Nephron (organoid): ENCODE data around the gene RSPO4.

Experiments
- H3K27ac Mint-ChIP-seq, 3 experiments: 2 replicates each; pipeline ENCODE4 v1.8.0; 2020; ENCODE audit warnings: mixed read lengths in 3 of 3, mild to moderate bottlenecking in 2 of 3, moderate library complexity in 1 of 3
- H3K27me3 Mint-ChIP-seq: 2 replicates; pipeline ENCODE4 v1.8.0; 2021; ENCODE audit warnings: low read depth, mild to moderate bottlenecking, moderate library complexity, mixed read lengths
- H3K36me3 Mint-ChIP-seq: 2 replicates; pipeline ENCODE4 v1.8.0; 2020; ENCODE audit warnings: low read depth, mixed read lengths
- H3K4me1 Mint-ChIP-seq: 2 replicates; pipeline ENCODE4 v1.8.0; 2020; ENCODE audit warnings: mixed read lengths
- H3K4me3 Mint-ChIP-seq, 3 experiments: 2 replicates each; pipeline ENCODE4 v1.8.0; 2020; ENCODE audit warnings: mild to moderate bottlenecking in 3 of 3, mixed read lengths in 3 of 3, moderate library complexity in 2 of 3
- H3K9me3 Mint-ChIP-seq: 2 replicates; pipeline ENCODE4 v1.8.0; 2020; ENCODE audit warnings: mixed read lengths
- CTCF ChIP-seq, 3 experiments: fragments of 200-600 bp; sonication (generic); IDR thresholded peaks; one replicate each; pipeline ENCODE4 v1.5.0; 2021; ENCODE audit warnings: antibody characterized with exemption in 3 of 3; ENCODE audit not compliant: unreplicated experiment in 3 of 3

RSPO4 gene

GRCh38 chr20:1022871-1023270, 20.8 kb upstream of the RSPO4 start:
- Mint-ChIP-seq H3K27ac (no peak overlapping the region), H3K27me3 (peaks cover 5% of the 10 kb centered on the region), H3K4me1 (no peaks in the 10 kb centered on the region), H3K9me3 (no peaks in the 10 kb centered on the region), H3K4me3 (no peak overlapping the region), H3K36me3 (no peaks in the 10 kb centered on the region)
- TF ChIP-seq CTCF (IDR thresholded peaks at IDR 0.05; ENCODE audit: unreplicated experiment in 3 of 3): no peak

GRCh38 chr20:1020614-1021013, 18.5 kb upstream of the RSPO4 start:
- Mint-ChIP-seq H3K27ac (no peak overlapping the region), H3K36me3 (no peaks in the 10 kb centered on the region), H3K4me3 (no peak overlapping the region), H3K27me3 (peaks cover 5% of the 10 kb centered on the region), H3K9me3 (no peaks in the 10 kb centered on the region), H3K4me1 (no peaks in the 10 kb centered on the region)
- TF ChIP-seq CTCF (IDR thresholded peaks at IDR 0.05; ENCODE audit: unreplicated experiment in 3 of 3): no peak

GRCh38 chr20:1019344-1019743, 17.2 kb upstream of the RSPO4 start:
- Mint-ChIP-seq H3K4me1 (no peaks in the 10 kb centered on the region), H3K4me3 (no peak overlapping the region), H3K27me3 (peaks cover 5% of the 10 kb centered on the region), H3K27ac (no peak overlapping the region), H3K36me3 (no peaks in the 10 kb centered on the region), H3K9me3 (no peaks in the 10 kb centered on the region)
- TF ChIP-seq CTCF (IDR thresholded peaks at IDR 0.05; ENCODE audit: unreplicated experiment in 3 of 3): no peak

- no peak overlapping the region for H3K4me3 Mint-ChIP-seq
- no peaks in the 10 kb centered on the region for H3K36me3 Mint-ChIP-seq
- no peaks in the 10 kb centered on the region for H3K9me3 Mint-ChIP-seq
- peaks cover 8% of the 10 kb centered on the region for H3K27me3 Mint-ChIP-seq
- no peak overlapping the region for H3K27ac Mint-ChIP-seq
- no peaks in the 10 kb centered on the region for H3K4me1 Mint-ChIP-seq
- TF ChIP-seq CTCF (IDR thresholded peaks at IDR 0.05; ENCODE audit: unreplicated experiment in 3 of 3): no peak
Measured at GRCh38 chr20:1017677-1018076, 15.6 kb upstream of the RSPO4 start.

- Mint-ChIP-seq H3K9me3 (no peaks in the 10 kb centered on the region), H3K27me3 (peaks cover 10% of the 10 kb centered on the region), H3K4me3 (no peak overlapping the region), H3K4me1 (no peaks in the 10 kb centered on the region), H3K27ac (no peak overlapping the region), H3K36me3 (no peaks in the 10 kb centered on the region)
- TF ChIP-seq CTCF (IDR thresholded peaks at IDR 0.05; ENCODE audit: unreplicated experiment in 3 of 3): no peak
Measured at GRCh38 chr20:1015181-1015580, 13.1 kb upstream of the RSPO4 start.

GRCh38 chr20:1014471-1014870, 12.4 kb upstream of the RSPO4 start:
- Mint-ChIP-seq H3K9me3 (no peaks in the 10 kb centered on the region), H3K36me3 (no peaks in the 10 kb centered on the region), H3K4me1 (no peaks in the 10 kb centered on the region), H3K27me3 (peaks cover 10% of the 10 kb centered on the region), H3K27ac (no peak overlapping the region), H3K4me3 (no peak overlapping the region)
- no peak for TF ChIP-seq CTCF (IDR thresholded peaks at IDR 0.05; ENCODE audit: unreplicated experiment in 3 of 3)
